ENCODE results near the gene KCNN2. TPM values are rescaled to one million over a fixed set of nuclear protein-coding genes. Genes with fewer than 3 reads are reported as not detected.

KCNN2 gene
- total and polyA plus RNA-seq, 10 of the 15 experiments (the other 5 are each of a cell fraction or from before 2014, with no cell fraction given), result 0.21 to 3.6 (median 0.79) TPM

GRCh38 chr5:114319821-114320220 lies 42.0 kb upstream of the KCNN2 start:
- intact Hi-C loops (cut with micrococcal nuclease; ENCODE audit: unreplicated experiment), result no loop called here
- ATAC-seq, result no peak
- no peak for FAIRE-seq

More at GRCh38 chr5:114319821-114320220, 42.0 kb upstream of the KCNN2 start:
- Histone ChIP-seq H3K27me3 (replicated peaks in 1 of 2; ENCODE audit: control insufficient read depth in 2 of 2, insufficient read depth in 2 of 2, low read length in 1 of 2) (no peaks in the 10 kb centered on the region; a peak in 1 of 4 replicates), H3K27ac (ENCODE audit: control insufficient read depth, insufficient read depth) (no peak overlapping the region), H4K20me1 (ENCODE audit: control insufficient read depth, insufficient read depth) (no peaks in the 10 kb centered on the region), H3K36me3 (ENCODE audit: control insufficient read depth in 2 of 2, insufficient read depth in 2 of 2, low read length in 1 of 2) (no peaks in the 10 kb centered on the region), H3K79me2 (ENCODE audit: control insufficient read depth, insufficient read depth, low read length) (no peaks in the 10 kb centered on the region), H3K4me3 (no peak overlapping the region), H3K4me1 (ENCODE audit: control insufficient read depth, insufficient read depth, low read length) (no peaks in the 10 kb centered on the region), H3K9ac (ENCODE audit: control insufficient read depth, insufficient read depth, low read length) (no peak overlapping the region), H3K9me3 (replicated peaks; ENCODE audit: control insufficient read depth, insufficient read depth, low read length) (no peaks in the 10 kb centered on the region), H3K4me2 (ENCODE audit: control insufficient read depth, insufficient read depth) (no peak overlapping the region), H2AFZ (ENCODE audit: control insufficient read depth, low read depth, low read length) (no peak overlapping the region)
- ChIA-PET SMC1A (ENCODE audit: uncharacterized antibody, unreplicated experiment) (interaction anchor here (1.6 kb wide), 1 partner anchor 130 kb away, joined by 7 read pairs; no protein-coding TSS in a partner anchor), RAD21 (ENCODE audit: unreplicated experiment) (no interaction called here), CTCF (no interaction called here), POLR2A (no interaction called here)
- in situ Hi-C loops (cut with MboI), result loop anchor here (25.0 kb wide), 1 partner anchor 633 kb away; no protein-coding TSS in a partner anchor
- TF ChIP-seq FOXM1 (IDR thresholded peaks at IDR 0.05; ENCODE audit: low read depth, low read length), result no peak
- TF ChIP-seq, protein P1, sequence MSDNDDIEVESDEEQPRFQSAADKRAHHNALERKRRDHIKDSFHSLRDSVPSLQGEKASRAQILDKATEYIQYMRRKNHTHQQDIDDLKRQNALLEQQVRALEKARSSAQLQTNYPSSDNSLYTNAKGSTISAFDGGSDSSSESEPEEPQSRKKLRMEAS (IDR thresholded peaks at IDR 0.05; ENCODE audit: low read depth, low read length), result no peak
- no peak for TF ChIP-seq POLR2AphosphoS5 (IDR thresholded peaks at IDR 0.05; ENCODE audit: low read length)
- no peak for TF ChIP-seq TCF12 (IDR thresholded peaks at IDR 0.05; ENCODE audit: low read depth, low read length)
- TF ChIP-seq, protein P2, sequence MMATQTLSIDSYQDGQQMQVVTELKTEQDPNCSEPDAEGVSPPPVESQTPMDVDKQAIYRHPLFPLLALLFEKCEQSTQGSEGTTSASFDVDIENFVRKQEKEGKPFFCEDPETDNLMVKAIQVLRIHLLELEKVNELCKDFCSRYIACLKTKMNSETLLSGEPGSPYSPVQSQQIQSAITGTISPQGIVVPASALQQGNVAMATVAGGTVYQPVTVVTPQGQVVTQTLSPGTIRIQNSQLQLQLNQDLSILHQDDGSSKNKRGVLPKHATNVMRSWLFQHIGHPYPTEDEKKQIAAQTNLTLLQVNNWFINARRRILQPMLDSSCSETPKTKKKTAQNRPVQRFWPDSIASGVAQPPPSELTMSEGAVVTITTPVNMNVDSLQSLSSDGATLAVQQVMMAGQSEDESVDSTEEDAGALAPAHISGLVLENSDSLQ (IDR thresholded peaks at IDR 0.05), result no peak
- no peak for TF ChIP-seq TARDBP (IDR thresholded peaks at IDR 0.05; ENCODE audit: borderline replicate concordance)
- no peak for TF ChIP-seq ZNF687 (IDR thresholded peaks at IDR 0.05)
- TF ChIP-seq SMAD5 (IDR thresholded peaks at IDR 0.05; ENCODE audit: low read depth), result no peak
- no peak for TF ChIP-seq ZNF274 (IDR thresholded peaks at IDR 0.05; ENCODE audit: insufficient read depth, insufficient read length)
- no peak for TF ChIP-seq CBX3 (IDR thresholded peaks at IDR 0.05; ENCODE audit: borderline replicate concordance, low read depth)
- no peak for TF ChIP-seq CHD4 (IDR thresholded peaks at IDR 0.05)
- TF ChIP-seq, protein P3, sequence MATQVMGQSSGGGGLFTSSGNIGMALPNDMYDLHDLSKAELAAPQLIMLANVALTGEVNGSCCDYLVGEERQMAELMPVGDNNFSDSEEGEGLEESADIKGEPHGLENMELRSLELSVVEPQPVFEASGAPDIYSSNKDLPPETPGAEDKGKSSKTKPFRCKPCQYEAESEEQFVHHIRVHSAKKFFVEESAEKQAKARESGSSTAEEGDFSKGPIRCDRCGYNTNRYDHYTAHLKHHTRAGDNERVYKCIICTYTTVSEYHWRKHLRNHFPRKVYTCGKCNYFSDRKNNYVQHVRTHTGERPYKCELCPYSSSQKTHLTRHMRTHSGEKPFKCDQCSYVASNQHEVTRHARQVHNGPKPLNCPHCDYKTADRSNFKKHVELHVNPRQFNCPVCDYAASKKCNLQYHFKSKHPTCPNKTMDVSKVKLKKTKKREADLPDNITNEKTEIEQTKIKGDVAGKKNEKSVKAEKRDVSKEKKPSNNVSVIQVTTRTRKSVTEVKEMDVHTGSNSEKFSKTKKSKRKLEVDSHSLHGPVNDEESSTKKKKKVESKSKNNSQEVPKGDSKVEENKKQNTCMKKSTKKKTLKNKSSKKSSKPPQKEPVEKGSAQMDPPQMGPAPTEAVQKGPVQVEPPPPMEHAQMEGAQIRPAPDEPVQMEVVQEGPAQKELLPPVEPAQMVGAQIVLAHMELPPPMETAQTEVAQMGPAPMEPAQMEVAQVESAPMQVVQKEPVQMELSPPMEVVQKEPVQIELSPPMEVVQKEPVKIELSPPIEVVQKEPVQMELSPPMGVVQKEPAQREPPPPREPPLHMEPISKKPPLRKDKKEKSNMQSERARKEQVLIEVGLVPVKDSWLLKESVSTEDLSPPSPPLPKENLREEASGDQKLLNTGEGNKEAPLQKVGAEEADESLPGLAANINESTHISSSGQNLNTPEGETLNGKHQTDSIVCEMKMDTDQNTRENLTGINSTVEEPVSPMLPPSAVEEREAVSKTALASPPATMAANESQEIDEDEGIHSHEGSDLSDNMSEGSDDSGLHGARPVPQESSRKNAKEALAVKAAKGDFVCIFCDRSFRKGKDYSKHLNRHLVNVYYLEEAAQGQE (IDR thresholded peaks at IDR 0.05; ENCODE audit: low read depth, low read length), result no peak
- no peak for TF ChIP-seq SMARCA5 (IDR thresholded peaks at IDR 0.05)
- BruUV-seq (replicated peaks), result no TSS peak
- WGBS (ENCODE audit: insufficient coverage, insufficient replicate concordance, low lambda C conversion rate, missing lambda C conversion rate), result 0% methylated on average over 1 of the region's 1 CpG
- DNase-seq (ENCODE audit: low read depth, low spot score), result no peak
